K562 (cell line): ENCODE measurements around the gene B3GAT3. TPM values are rescaled to one million over a fixed set of nuclear protein-coding genes. Genes with fewer than 3 reads are reported as not detected.

Experiments used
- CHAMP1 ChIP-seq: fragments of 450-650 bp; IDR thresholded peaks from 2 replicates; pipeline ENCODE4 v1.6.1; 2016; ENCODE audit warnings: mild to moderate bottlenecking
- E2F5 ChIP-seq: sonication (generic); formaldehyde crosslinking; IDR thresholded peaks from 2 replicates; pipeline ENCODE4 v1.8.0; 2022; ENCODE audit warnings: mild to moderate bottlenecking, missing genetic modification reagents
- ETS2 ChIP-seq: IDR thresholded peaks from 2 replicates; pipeline ENCODE4 v1.6.1; 2016; ENCODE audit warnings: borderline replicate concordance, missing genetic modification characterization, mild to moderate bottlenecking, moderate library complexity, missing compliant biosample characterization; ENCODE audit not compliant: poor library complexity, severe bottlenecking
- GMEB1 ChIP-seq: fragments of 250-450 bp; sonication (Bioruptor Pico); IDR thresholded peaks from 2 replicates; pipeline ENCODE4 v1.4.0; 2020; ENCODE audit warnings: mild to moderate bottlenecking
- HMG20A ChIP-seq: fragments of 450-650 bp; formaldehyde crosslinking; conservative IDR thresholded peaks from 2 replicates; pipeline ENCODE4 v1.4.0; 2020; ENCODE audit warnings: mild to moderate bottlenecking, mixed read lengths
- KAT7 ChIP-seq: sonication (generic); formaldehyde crosslinking; IDR thresholded peaks from 2 replicates; pipeline ENCODE4 v1.8.0; 2022; ENCODE audit warnings: missing genetic modification reagents, mild to moderate bottlenecking, borderline replicate concordance
- MIER1 ChIP-seq: fragments of 450-650 bp; IDR thresholded peaks from 2 replicates; pipeline ENCODE4 v1.6.1; 2016; ENCODE audit warnings: antibody characterized with exemption, mild to moderate bottlenecking, low read depth
- PRDM10 ChIP-seq: fragments of 450-650 bp; IDR thresholded peaks from 2 replicates; pipeline ENCODE4 v1.6.1; 2018; ENCODE audit not compliant: partially characterized antibody
- PTBP1 ChIP-seq: fragments of 200-400 bp; formaldehyde crosslinking; IDR thresholded peaks from 2 replicates; pipeline ENCODE4 v1.6.1; 2017; ENCODE audit warnings: low read depth, low read length
- ZFX ChIP-seq: sonication (generic); formaldehyde crosslinking; IDR thresholded peaks from 2 replicates; pipeline ENCODE4 v1.8.0; 2022; ENCODE audit warnings: mild to moderate bottlenecking, missing genetic modification reagents, moderate library complexity
- ZNF592 ChIP-seq: fragments of 450-650 bp; IDR thresholded peaks from 2 replicates; pipeline ENCODE4 v1.6.1; 2017; ENCODE audit warnings: antibody characterized with exemption, mild to moderate bottlenecking
- ZNF75A ChIP-seq: fragments of 450-650 bp; formaldehyde crosslinking; IDR thresholded peaks from 2 replicates; pipeline ENCODE4 v1.4.0; 2020; ENCODE audit warnings: mild to moderate bottlenecking
- polyA plus RNA-seq, 8 experiments: library from polyadenylated mRNA; depleted of rRNA in 4 of 8; stranded (reverse) in 5 of 8; unstranded in 3 of 8; fragments of >200 nt; fragmentation: Nextera tagmentation in 2 of 8; fragmentation: Illumina TruSeq in 1 of 8; extraction: Ambion mirVana in 2 of 8; extraction: Trizol in 1 of 8; gene quantifications; 2 replicates each; pipeline versions ENCODE4 v1.2.1 to v1.2.3, GENCODE V29; 2011 to 2014; ENCODE audit warnings: inconsistent platforms in 1 of 8, missing spikeins in 1 of 8
- total RNA-seq, 7 experiments: library from RNA; depleted of rRNA in 6 of 7; stranded (reverse); fragments of >200 nt in 6 of 7; fragmentation: Illumina TruSeq in 2 of 7; extraction: Trizol in 2 of 7; gene quantifications; 2 replicates each; pipeline versions ENCODE4 v1.2.1 to v1.2.3, GENCODE V29; 2011 to 2021; ENCODE audit warnings: low replicate concordance in 1 of 7

B3GAT3 gene
- total and polyA plus RNA-seq, 9 of the 15 experiments (the other 6 are each of a cell fraction or from before 2014, with no cell fraction given) = 0.30 to 64.0 (median 21.4) TPM

- no peak for TF ChIP-seq PRDM10
- no peak for TF ChIP-seq MIER1
- TF ChIP-seq ZNF75A (CRISPR knock-in tag) = no peak
- TF ChIP-seq ZNF592 = peak; percentile 15; the same call in 1 of the 2 replicates
- TF ChIP-seq HMG20A (CRISPR knock-in tag) = no peak
- TF ChIP-seq KAT7 = 0 out of 2 replicates have a peak, but pooled peaks have one; percentile 51
- TF ChIP-seq CHAMP1 = no peak
- no peak for TF ChIP-seq PTBP1
- 0 out of 2 replicates have a peak, but pooled peaks have one; percentile 3 for TF ChIP-seq ZFX (CRISPR knock-in tag)
- TF ChIP-seq E2F5 (CRISPR knock-in tag) = no peak
- no peak for TF ChIP-seq GMEB1
- no peak for TF ChIP-seq ETS2 (tag)
Measured at GRCh38 chr11:62592146-62592815, 29.5 kb downstream of the B3GAT3 start (continued).
